ENCODE data around the gene ZNF22.

ZNF22 gene

DNA sequence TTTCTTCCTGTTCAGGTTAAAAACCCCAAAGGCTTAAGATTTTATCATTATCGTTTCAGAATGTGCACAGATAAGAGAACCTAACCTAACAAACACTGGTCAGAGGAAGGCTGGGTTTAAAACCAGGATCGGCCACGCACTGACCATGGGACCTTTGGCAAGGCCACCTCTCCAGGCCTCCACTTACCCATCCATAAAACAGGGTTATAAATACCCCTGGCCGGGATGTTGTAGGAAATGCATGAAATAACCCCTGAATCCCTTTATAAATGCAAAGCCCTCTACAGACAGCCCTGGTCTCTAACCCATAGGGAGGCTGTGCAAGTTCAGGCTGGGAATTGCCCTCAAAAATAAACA lies 22.5 kb upstream of the ZNF22 start:
- TF ChIP-seq, protein P1, sequence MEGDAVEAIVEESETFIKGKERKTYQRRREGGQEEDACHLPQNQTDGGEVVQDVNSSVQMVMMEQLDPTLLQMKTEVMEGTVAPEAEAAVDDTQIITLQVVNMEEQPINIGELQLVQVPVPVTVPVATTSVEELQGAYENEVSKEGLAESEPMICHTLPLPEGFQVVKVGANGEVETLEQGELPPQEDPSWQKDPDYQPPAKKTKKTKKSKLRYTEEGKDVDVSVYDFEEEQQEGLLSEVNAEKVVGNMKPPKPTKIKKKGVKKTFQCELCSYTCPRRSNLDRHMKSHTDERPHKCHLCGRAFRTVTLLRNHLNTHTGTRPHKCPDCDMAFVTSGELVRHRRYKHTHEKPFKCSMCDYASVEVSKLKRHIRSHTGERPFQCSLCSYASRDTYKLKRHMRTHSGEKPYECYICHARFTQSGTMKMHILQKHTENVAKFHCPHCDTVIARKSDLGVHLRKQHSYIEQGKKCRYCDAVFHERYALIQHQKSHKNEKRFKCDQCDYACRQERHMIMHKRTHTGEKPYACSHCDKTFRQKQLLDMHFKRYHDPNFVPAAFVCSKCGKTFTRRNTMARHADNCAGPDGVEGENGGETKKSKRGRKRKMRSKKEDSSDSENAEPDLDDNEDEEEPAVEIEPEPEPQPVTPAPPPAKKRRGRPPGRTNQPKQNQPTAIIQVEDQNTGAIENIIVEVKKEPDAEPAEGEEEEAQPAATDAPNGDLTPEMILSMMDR (IDR thresholded peaks at IDR 0.05; ENCODE audit: insufficient read depth, low read length, missing control alignments) = no peak
- ChIA-PET CTCF (interaction anchor here (0.8 to 4.4 kb wide), 8 partner anchors 10 to 116 kb away, joined by 3 to 51 read pairs (median 4); partner anchors contain the start of gene ZNF22), POLR2A (interaction anchor here (0.9 to 1.9 kb wide), 10 partner anchors 9 to 46 kb away, joined by 5 to 15 read pairs (median 8); no protein-coding TSS in a partner anchor)
- H3K4me3 ChIP-seq (ENCODE audit: low read depth, low read length) = peak overlapping the region; percentile 82
- DNase-seq (ENCODE audit: low read depth, low spot score) = no peak

DNA sequence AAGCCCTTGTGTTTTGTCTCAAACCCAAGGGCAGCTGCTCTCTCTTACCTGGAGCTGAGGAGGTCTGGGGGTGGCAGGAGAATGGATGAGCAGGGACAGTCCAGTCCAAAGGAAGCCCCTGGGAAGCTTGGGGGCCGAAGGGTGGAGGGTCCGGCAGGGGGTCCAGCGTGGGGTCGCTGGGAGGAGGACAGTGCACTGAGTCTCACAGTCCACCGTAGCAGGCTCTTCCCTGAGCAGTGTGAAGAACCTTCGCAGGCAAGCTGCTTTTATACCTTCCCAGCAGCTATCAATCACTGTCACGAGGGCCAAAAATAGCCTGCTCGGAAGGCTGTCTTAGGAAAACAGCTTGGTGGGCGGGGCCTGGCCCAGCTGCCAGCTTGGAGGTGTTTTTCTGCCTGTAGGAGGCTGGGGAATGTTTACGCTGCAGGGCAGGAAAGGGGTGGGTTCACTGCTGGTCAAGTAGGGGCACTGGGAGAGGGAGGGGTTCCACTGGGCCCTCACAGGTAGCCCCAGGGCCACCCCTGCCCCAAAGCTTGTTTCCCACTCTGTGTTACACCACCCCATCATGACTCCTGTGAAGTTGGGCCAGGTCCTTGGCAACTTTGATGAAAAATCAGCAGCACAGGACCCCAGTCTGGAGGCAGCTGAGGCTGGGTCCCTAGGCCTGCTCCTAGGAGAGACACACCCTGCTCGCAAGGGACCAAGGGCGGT lies 22.0 kb upstream of the ZNF22 start, which contains the start of gene DEPP1:
Gene DEPP1, minus strand, starts transcription at position 240 of the 711 bp plus-strand sequence. CDS start 779 bp downstream, outside the sequence.
- TF ChIP-seq, protein P1 (IDR thresholded peaks at IDR 0.05; ENCODE audit: insufficient read depth, low read length, missing control alignments) = peak; percentile 34
- DNase-seq (ENCODE audit: low read depth, low spot score) = peak; percentile 72
- peak within 1 kb of the TSS; percentile 82 for H3K4me3 ChIP-seq (ENCODE audit: low read depth, low read length)
- ChIA-PET POLR2A (interaction anchor here (0.6 to 1.9 kb wide), 17 partner anchors 10 to 652 kb away, joined by 3 to 15 read pairs (median 6); partner anchors contain the start of gene RASSF4), CTCF (interaction anchor here (0.8 to 4.4 kb wide), 8 partner anchors 9 to 116 kb away, joined by 3 to 51 read pairs (median 4); partner anchors contain the start of gene ZNF22)

DNA sequence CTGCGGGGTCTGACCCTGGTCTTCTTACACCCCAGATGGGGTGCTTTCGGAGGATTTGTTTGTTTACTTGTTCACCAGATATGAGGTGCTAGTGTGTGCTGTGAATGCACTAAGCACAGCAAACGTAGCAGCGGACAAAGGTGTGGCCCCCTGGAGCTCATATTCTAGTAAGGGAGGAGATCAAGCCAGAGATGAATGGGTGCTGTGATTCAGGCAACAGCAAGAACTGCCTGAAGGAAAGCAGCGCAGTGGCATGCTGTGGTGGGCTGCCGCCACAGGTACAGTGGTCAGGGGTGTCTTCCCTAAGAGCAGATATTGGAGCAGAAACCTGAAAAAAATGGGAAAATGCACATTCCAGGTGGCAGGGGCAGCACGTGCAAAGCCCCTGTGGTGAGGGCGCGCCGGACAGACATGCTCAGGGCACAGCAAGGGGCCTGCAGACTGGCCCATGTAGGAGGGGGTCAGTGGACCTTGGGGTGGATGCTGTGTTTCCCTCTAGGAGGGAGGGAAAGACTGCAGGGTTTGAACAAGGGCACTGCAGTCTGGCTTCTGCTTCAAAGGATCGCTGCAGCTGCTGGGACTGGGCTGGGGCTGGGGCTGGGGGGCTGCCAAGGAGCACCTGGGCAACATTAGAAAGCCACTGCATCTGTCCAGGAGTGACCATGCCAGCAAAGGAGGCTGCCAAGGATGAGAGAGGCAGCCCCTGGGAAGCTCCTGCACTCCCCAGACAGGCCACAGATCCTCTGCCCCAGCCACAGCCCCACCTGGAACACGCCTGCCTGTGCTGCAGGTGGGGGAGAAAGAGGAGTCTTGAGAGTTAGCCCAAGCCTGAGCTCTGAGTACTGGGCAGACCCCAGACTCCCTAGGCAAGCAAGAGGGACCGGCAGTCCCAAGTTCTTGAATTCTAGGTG lies 21.2 kb upstream of the ZNF22 start:
- ChIA-PET CTCF (interaction anchor here (0.8 to 4.4 kb wide), 12 partner anchors 8 to 117 kb away, joined by 3 to 51 read pairs (median 5); partner anchors contain the start of gene ZNF22), POLR2A (interaction anchor here (0.6 to 1.9 kb wide), 17 partner anchors 9 to 652 kb away, joined by 3 to 15 read pairs (median 6); partner anchors contain the start of gene RASSF4)
- TF ChIP-seq, protein P1 (IDR thresholded peaks at IDR 0.05; ENCODE audit: insufficient read depth, low read length, missing control alignments) = no peak
- no peak overlapping the region for H3K4me3 ChIP-seq (ENCODE audit: low read depth, low read length)
- no peak for DNase-seq (ENCODE audit: low read depth, low spot score)

DNA sequence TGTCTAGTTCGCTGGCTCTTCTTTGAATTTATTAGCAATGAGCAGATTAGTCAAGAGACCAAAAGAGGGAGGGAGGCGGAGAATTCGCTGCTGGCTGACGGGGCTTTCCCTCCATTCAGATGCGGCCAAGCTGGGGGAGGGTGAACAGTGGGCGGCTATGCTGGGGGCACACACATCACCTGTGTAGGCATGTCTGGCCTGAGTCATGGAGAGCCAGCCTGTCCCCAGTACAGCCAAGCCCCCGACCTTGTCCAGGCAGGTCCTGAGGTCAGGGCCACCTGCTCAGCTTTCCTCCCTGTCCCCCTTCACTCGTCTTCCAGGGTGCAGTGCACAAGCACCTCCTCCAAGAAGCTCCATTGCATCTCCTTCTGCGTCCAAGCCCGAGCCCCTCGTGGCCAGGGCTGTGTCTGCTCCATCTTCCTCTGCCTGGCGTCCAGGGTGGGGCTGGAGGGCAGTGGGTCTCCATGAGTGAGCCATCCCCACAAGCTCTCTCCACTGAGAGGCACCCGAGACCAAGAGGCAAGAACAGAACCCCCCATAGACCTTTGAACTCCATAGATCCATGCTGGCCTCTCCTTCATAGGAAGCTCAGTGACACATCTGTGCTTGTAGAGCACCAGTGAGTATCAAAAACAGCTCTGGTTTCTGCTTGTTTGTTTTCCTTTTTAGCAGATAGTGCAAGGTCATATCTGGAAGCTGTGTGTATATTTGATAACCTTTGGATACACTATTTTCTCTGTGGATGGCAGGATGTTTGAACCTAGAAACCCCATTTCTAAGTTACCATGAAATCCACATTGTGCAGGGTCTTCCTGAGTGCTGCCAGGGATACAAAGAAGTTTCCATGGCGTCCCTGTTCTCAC lies 20.2 kb upstream of the ZNF22 start:
- CTCF ChIA-PET = interaction anchor here (0.8 to 2.9 kb wide), 7 partner anchors 10 to 50 kb away, joined by 3 to 13 read pairs (median 4); no protein-coding TSS in a partner anchor
- POLR2A ChIA-PET = interaction anchor here (0.7 to 2.3 kb wide), 3 partner anchors 8 to 34 kb away, joined by 3 to 9 read pairs (median 3); no protein-coding TSS in a partner anchor
- no peak overlapping the region for H3K4me3 ChIP-seq (ENCODE audit: low read depth, low read length)
- DNase-seq (ENCODE audit: low read depth, low spot score) = no peak
- TF ChIP-seq, protein P1 (IDR thresholded peaks at IDR 0.05; ENCODE audit: insufficient read depth, low read length, missing control alignments) = no peak

DNA sequence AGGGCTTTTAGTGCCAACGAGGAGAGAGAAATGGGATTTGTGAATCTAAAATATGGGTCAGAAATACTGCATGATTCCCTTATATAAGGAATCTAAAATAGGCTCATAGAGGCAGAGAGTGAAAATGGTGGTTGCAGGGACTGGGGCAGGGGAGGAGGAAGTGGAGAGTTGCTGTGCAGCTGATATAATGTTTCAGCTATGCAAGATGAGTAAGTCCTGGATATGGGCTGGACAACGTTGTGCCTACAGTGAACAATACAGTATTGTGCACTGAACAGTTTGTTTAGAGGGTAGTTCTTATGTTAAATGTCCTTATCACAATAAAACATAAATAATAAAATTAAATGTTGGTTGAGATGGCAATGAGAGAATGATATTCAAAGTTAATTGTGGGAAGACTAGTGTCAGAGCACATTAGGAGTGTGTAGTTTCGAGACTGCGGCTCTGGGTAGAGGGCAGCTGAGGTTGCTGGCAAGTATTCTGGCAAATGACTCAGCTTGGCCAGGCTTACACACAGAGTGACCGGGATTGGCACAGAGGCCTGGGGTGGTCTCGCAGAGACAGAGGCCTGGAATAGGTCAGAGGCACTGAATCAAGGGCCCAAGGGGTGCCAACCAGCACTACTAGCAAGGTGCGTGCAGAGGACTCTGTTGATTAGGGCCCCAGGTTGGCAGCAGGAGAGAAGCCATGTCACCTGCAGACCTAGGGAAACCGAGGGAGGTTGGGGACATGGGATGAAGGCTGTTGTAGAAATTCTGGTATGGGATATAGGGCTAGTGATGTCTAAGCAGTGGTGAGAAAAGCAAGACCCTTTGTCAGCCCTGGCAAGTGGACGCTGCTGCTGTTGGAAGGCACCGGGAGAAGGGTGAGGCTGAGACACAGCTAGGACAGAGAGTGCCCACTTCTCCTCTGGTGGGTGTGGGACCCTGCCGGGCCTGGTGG lies 19.3 kb upstream of the ZNF22 start:
- TF ChIP-seq, protein P1 (IDR thresholded peaks at IDR 0.05; ENCODE audit: insufficient read depth, low read length, missing control alignments) = no peak
- no peak overlapping the region for H3K4me3 ChIP-seq (ENCODE audit: low read depth, low read length)
- DNase-seq (ENCODE audit: low read depth, low spot score) = no peak
- ChIA-PET CTCF (interaction anchor here (1.2 to 2.9 kb wide), 5 partner anchors 10 to 49 kb away, joined by 3 to 13 read pairs (median 6); no protein-coding TSS in a partner anchor), POLR2A (interaction anchor here (0.7 to 2.3 kb wide), 3 partner anchors 9 to 35 kb away, joined by 3 to 9 read pairs (median 3); no protein-coding TSS in a partner anchor)
